Measurements from ENCODE around the gene CSNK1E.
"Not testable (repeated sequence)": the region's sequence is repeated elsewhere in the genome, so short reads cannot be mapped to it uniquely, and the experiment has no call there.

CSNK1E gene

DNA sequence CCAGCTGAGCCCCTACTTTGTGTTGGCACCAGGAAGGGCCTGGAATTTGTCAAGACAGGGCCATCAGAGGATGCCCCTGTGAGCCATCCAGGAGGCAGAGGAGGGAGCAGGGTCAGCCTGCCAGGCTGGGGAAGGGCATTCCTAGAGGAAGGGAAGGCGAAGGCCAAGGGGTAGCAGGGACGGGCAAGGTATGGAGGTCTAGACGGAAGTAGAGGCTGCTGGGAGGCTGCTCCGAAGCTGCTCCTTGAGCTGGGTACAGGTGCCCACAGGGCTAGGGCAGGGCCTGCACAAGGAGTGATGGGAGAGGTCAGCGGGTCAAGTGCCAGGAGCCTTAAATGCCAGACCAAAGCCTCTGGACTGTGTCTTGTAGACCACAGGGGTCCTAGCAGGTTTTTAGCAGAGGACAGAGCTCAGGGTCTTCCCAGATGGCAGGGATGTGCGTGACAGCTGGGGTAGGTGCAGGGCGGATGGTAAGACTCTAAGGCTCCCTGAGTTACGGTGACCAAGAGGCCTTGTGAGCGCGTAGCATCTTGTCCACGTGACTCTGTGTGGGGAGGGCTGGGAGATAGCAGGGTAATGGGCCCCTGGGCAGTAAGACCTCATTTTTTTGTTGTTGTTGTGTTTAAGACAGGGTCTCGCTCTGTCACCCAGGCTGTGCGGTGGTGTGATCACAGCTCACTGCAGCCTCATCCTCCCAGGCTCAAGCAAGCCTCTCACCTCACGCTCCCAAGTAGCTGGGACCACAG lies 31.7 kb upstream of the CSNK1E start:
- no peak overlapping the region for H3K9ac ChIP-seq (ENCODE audit: low read depth, low read length)
- H3K4me3 ChIP-seq (ENCODE audit: low read depth, low read length), result no peak overlapping the region
- H3K4me1 ChIP-seq (ENCODE audit: control insufficient read depth, insufficient read depth, low read length), result peaks cover 6% of the 10 kb centered on the region
- H3K9me3 ChIP-seq (ENCODE audit: control insufficient read depth, insufficient read depth, low read length), result no peaks in the 10 kb centered on the region
- H3K36me3 ChIP-seq (ENCODE audit: control insufficient read depth, insufficient read depth, low read length), result no peaks in the 10 kb centered on the region
- no peak overlapping the region for H3K27ac ChIP-seq (ENCODE audit: low read depth, low read length)
- H3K27me3 ChIP-seq (ENCODE audit: control insufficient read depth, insufficient read depth, low read length), result no peaks in the 10 kb centered on the region

DNA sequence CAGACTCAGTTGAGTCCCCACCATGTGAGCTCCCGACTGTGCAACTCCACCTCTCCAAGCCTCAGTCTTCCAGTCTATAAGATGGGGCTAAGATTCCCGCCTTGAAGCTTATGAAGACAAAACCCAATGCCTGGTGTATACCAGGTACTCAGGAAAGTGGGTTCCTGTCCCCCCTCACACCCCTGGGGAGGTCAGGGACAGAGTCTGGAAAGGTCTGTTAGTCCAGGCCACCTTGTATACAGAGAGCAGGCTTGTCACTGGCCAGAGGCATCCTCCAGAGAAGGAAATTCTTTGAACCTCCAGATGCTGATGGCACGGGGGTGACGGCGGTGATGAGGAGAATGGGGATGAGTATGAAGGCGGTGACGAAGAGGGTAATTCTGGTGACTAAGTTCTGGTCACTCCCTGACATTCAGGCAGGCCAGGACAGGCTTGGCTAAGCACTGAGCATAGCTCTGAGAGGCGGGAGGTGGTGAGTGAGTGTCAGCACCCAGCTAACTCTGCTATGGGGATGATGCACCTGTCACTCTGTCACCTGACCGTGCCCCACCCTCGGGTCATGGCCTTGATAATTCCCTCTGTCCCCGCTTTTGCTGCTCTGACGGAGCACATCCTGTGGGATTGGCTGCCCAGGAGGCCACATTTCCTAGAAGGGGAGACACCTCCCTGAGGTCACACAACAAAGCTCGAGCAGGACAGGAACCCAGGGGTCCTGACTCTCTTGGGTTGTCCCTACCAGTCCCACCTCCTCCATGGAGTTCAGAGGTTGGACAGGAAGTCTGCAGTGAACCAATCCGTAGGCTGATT lies 30.9 kb upstream of the CSNK1E start:
- Histone ChIP-seq H3K4me1 (ENCODE audit: control insufficient read depth, insufficient read depth, low read length) (peaks cover 6% of the 10 kb centered on the region), H3K4me3 (ENCODE audit: low read depth, low read length) (no peak overlapping the region), H3K9me3 (ENCODE audit: control insufficient read depth, insufficient read depth, low read length) (no peaks in the 10 kb centered on the region), H3K36me3 (ENCODE audit: control insufficient read depth, insufficient read depth, low read length) (no peaks in the 10 kb centered on the region), H3K27me3 (ENCODE audit: control insufficient read depth, insufficient read depth, low read length) (no peaks in the 10 kb centered on the region), H3K9ac (ENCODE audit: low read depth, low read length) (no peak overlapping the region), H3K27ac (ENCODE audit: low read depth, low read length) (no peak overlapping the region)

DNA sequence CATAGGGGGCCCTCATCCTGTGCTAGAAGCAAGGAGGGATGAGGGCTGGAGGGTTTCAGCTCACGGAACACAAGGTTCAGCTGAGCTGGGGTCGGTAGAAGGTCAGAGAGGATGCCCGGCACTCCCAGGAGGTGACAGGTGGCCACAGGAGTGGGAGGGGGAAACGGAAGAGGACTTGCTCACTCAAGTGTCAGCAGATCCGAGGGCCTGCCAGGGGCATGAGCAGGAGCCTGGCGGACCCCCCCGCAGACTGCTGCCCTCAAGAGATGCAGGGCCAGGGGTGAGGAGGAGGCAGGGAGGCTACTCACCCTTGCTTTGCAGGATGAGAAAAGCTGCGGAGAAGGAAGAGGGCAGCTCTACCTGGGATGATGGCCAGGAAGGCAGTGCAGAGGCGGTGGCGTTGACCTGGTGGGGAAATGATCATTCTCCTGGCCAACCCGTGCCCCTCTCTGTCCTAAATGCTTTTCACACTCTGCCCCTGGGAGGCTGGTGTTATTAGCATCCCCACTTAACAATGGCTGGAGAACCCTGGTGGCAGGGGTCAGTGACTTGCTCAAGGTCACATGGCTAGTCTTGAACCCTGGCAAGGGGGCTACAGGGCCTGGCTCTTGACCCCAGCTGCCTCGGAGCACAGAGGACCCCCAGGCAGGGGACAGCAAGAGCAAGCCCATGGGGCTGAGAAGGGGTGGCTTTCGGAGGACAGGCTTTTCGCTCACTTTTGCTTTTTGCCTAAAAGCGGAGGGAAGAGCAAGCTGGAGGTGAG lies 30.1 kb upstream of the CSNK1E start:
- H3K4me1 ChIP-seq (ENCODE audit: control insufficient read depth, insufficient read depth, low read length), result peaks cover 6% of the 10 kb centered on the region
- H3K36me3 ChIP-seq (ENCODE audit: control insufficient read depth, insufficient read depth, low read length), result no peaks in the 10 kb centered on the region
- no peak overlapping the region for H3K27ac ChIP-seq (ENCODE audit: low read depth, low read length)
- no peak overlapping the region for H3K4me3 ChIP-seq (ENCODE audit: low read depth, low read length)
- H3K9me3 ChIP-seq (ENCODE audit: control insufficient read depth, insufficient read depth, low read length), result no peaks in the 10 kb centered on the region
- no peaks in the 10 kb centered on the region for H3K27me3 ChIP-seq (ENCODE audit: control insufficient read depth, insufficient read depth, low read length)
- H3K9ac ChIP-seq (ENCODE audit: low read depth, low read length), result no peak overlapping the region

DNA sequence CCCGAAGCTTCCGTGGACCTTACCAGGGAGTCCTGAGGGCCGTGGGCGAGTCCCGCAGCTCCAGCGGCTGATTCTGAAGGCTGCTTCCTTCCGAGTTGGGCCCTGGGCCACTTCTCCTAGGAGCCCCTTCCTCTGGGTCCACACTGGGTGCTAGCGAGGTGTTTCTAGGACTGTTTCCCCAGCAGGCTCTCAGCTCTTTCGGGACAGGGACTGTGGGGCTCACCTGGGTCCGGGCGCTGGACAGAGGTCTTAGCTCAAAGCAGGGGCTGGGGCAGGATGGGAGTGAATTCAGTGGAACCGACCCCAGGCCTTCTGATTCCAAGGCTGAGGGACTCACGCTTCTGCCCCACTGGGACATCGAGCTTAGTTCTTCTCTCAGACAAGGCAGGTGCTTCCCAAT lies 29.3 kb upstream of the CSNK1E start:
- Histone ChIP-seq H3K9me3 (ENCODE audit: control insufficient read depth, insufficient read depth, low read length) (no peaks in the 10 kb centered on the region), H3K9ac (ENCODE audit: low read depth, low read length) (no peak overlapping the region), H3K36me3 (ENCODE audit: control insufficient read depth, insufficient read depth, low read length) (no peaks in the 10 kb centered on the region), H3K27ac (ENCODE audit: low read depth, low read length) (no peak overlapping the region), H3K27me3 (ENCODE audit: control insufficient read depth, insufficient read depth, low read length) (no peaks in the 10 kb centered on the region), H3K4me1 (ENCODE audit: control insufficient read depth, insufficient read depth, low read length) (peaks cover 6% of the 10 kb centered on the region), H3K4me3 (ENCODE audit: low read depth, low read length) (no peak overlapping the region)

DNA sequence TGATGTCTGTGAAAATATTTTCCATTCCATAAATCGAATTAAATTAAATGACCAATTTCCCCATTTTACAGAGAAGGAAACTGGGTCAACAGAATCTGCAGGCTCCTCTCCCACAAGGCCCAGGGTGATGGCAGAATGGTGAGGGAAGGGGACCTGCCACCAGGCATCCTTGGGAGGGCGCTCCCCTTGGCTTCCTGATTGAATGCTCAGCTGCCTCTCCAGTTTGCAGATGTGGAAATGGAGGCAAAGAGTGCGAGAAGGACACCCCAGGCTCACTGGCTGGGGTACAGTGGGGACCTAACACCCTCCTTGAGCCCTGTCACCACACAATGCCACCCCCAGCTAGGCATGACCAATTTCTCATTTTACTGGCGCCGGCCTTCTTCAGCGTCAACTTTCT lies 28.5 kb upstream of the CSNK1E start:
- Histone ChIP-seq H3K4me1 (ENCODE audit: control insufficient read depth, insufficient read depth, low read length) (peaks cover 5% of the 10 kb centered on the region; the same call in 1 of the 2 replicates), H3K9me3 (ENCODE audit: control insufficient read depth, insufficient read depth, low read length) (no peaks in the 10 kb centered on the region), H3K27ac (ENCODE audit: low read depth, low read length) (no peak overlapping the region), H3K27me3 (ENCODE audit: control insufficient read depth, insufficient read depth, low read length) (no peaks in the 10 kb centered on the region), H3K36me3 (ENCODE audit: control insufficient read depth, insufficient read depth, low read length) (no peaks in the 10 kb centered on the region), H3K9ac (ENCODE audit: low read depth, low read length) (no peak overlapping the region), H3K4me3 (ENCODE audit: low read depth, low read length) (no peak overlapping the region)

DNA sequence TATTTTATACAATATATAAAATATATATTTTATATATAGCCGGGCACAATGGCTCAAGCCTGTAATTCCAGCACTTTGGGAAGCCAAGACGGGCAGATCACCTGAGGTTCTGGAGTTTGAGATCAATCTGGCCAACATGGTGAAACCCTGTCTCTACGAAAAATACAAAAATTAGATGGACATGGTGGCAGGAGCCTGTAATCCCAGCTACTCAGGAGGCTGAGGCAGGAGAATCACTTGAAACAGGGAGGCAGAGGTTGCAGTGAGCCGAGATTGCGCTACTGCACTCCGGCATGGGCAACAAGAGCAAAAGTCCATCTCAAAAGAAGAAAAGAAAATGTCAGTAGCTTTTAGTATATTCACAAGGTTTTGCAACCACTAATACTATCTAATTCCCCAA lies 22.7 kb upstream of the CSNK1E start:
- H3K9ac ChIP-seq (ENCODE audit: low read depth, low read length); H3K9me3 ChIP-seq (ENCODE audit: control insufficient read depth, insufficient read depth, low read length); H3K27me3 ChIP-seq (ENCODE audit: control insufficient read depth, insufficient read depth, low read length); H3K27ac ChIP-seq (ENCODE audit: low read depth, low read length); H3K36me3 ChIP-seq (ENCODE audit: control insufficient read depth, insufficient read depth, low read length); H3K4me3 ChIP-seq (ENCODE audit: low read depth, low read length): not testable (repeated sequence)
- peaks cover 19% of the 10 kb centered on the region; the same call in 1 of the 2 replicates for H3K4me1 ChIP-seq (ENCODE audit: control insufficient read depth, insufficient read depth, low read length)

DNA sequence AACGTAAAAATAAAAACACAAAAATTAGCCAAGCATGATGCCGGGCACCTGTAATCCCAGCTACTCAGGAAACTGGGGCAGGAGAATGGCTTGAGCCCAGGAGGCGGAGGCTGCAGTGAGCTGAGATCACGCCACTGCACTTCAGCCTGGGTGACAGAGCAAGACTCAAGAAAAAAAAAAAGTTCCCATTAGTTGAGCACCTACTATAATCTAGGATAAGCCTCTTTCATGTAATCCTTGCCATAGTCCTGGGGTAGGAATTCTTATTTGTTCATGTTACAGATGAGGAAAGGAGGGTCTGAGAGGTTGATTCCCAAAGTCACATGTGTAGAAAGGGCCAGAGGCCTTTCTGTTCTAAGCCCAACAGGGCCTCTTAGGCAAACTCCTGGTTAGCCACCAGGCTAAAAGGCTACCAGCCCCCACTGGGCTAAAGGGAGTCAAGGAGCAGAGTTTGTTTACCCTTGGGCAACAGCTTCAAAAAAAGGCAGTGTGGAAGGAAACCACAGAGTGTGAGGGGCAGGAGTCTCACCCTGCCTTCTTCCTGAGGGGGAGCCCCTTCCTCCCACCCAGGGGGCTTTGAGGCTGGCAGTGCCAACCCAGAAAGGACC lies 21.6 kb upstream of the CSNK1E start:
- Histone ChIP-seq H3K36me3 (ENCODE audit: control insufficient read depth, insufficient read depth, low read length) (no peaks in the 10 kb centered on the region), H3K27ac (ENCODE audit: low read depth, low read length) (peak overlapping the region; percentile 42), H3K9me3 (ENCODE audit: control insufficient read depth, insufficient read depth, low read length) (no peaks in the 10 kb centered on the region), H3K27me3 (ENCODE audit: control insufficient read depth, insufficient read depth, low read length) (no peaks in the 10 kb centered on the region), H3K4me3 (ENCODE audit: low read depth, low read length) (no peak overlapping the region), H3K4me1 (ENCODE audit: control insufficient read depth, insufficient read depth, low read length) (peaks cover 27% of the 10 kb centered on the region), H3K9ac (ENCODE audit: low read depth, low read length) (no peak overlapping the region)

DNA sequence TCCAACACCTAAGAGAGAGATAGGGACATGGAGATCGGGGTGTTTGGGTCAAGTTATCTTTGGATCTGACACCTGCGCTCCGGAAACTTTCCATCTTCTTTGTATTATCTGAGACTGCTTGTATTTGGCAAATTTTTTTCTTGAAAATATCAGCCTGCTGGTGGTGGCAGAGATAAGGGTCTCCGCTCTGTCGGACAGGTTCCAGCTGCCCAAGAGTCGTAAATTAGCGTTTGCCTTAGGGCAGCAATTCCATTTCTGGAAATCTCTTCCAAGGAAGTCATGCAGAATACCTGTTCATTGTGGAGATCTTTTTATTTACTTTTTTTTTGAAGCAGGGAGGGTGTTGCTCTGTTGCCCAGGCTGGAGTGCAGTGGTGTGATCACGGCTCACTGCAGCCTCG lies 19.5 kb upstream of the CSNK1E start:
- Histone ChIP-seq H3K9me3 (ENCODE audit: control insufficient read depth, insufficient read depth, low read length) (no peaks in the 10 kb centered on the region), H3K36me3 (ENCODE audit: control insufficient read depth, insufficient read depth, low read length) (no peaks in the 10 kb centered on the region), H3K9ac (ENCODE audit: low read depth, low read length) (no peak overlapping the region), H3K27me3 (ENCODE audit: control insufficient read depth, insufficient read depth, low read length) (no peaks in the 10 kb centered on the region), H3K4me1 (ENCODE audit: control insufficient read depth, insufficient read depth, low read length) (peaks cover 30% of the 10 kb centered on the region), H3K4me3 (ENCODE audit: low read depth, low read length) (peak overlapping the region; percentile 69), H3K27ac (ENCODE audit: low read depth, low read length) (peak overlapping the region; percentile 55)

DNA sequence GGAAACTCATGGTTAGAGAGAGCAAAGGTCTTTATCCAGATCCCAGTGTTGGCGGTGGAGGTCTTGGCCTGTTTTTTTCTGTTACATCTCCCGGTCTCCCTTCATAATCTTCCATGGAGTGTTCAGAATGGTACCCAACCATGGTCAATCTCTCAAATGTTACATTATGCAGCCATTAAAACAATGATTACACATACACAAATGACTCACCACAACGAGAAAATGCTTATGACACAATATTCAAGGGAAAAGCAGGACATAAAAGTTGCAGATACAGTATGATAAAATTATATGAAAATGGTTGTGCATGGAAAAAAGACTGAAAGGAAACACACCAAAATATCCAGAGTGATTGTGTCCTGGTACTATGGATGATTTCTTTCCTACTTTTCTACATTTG lies 17.8 kb upstream of the CSNK1E start:
- Histone ChIP-seq H3K27ac (ENCODE audit: low read depth, low read length) (no peak overlapping the region), H3K4me3 (ENCODE audit: low read depth, low read length) (peak overlapping the region; percentile 72; the same call in 1 of the 2 replicates), H3K27me3 (ENCODE audit: control insufficient read depth, insufficient read depth, low read length) (no peaks in the 10 kb centered on the region)

DNA sequence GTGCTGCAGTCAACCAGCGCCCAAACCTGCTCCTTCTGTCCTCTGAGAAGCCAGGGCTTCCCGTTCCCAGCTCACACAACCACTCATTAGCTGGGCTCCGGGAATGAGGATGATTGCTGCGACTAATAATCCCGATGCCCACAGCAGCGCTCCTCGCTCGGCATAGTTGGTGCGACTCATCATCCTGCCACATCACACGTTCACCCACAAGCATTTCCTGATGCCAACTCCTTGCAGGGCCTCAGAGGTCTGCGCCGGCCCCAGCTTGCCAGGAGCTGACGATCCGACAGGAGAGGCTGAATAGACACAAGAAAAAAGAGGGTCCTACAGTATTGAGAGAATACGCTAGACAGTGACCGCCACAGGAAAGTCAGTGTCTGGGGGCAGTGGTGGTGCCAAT lies 10.6 kb upstream of the CSNK1E start:
- no peak overlapping the region for H3K27ac ChIP-seq (ENCODE audit: low read depth, low read length)
- H3K9me3 ChIP-seq (ENCODE audit: control insufficient read depth, insufficient read depth, low read length), result no peaks in the 10 kb centered on the region
- 0 out of 2 replicates have a peak, but pooled peaks cover 8% of the 10 kb centered on the region for H3K36me3 ChIP-seq (ENCODE audit: control insufficient read depth, insufficient read depth, low read length)
- no peak overlapping the region for H3K4me3 ChIP-seq (ENCODE audit: low read depth, low read length)
- peaks cover 22% of the 10 kb centered on the region for H3K4me1 ChIP-seq (ENCODE audit: control insufficient read depth, insufficient read depth, low read length)
- no peaks in the 10 kb centered on the region for H3K27me3 ChIP-seq (ENCODE audit: control insufficient read depth, insufficient read depth, low read length)
- H3K9ac ChIP-seq (ENCODE audit: low read depth, low read length), result no peak overlapping the region

More for the DNA sequence above, 17.8 kb upstream of the CSNK1E start:
- H3K9me3 ChIP-seq (ENCODE audit: control insufficient read depth, insufficient read depth, low read length), result no peaks in the 10 kb centered on the region
- no peak overlapping the region for H3K9ac ChIP-seq (ENCODE audit: low read depth, low read length)
- H3K4me1 ChIP-seq (ENCODE audit: control insufficient read depth, insufficient read depth, low read length), result peaks cover 30% of the 10 kb centered on the region
- H3K36me3 ChIP-seq (ENCODE audit: control insufficient read depth, insufficient read depth, low read length), result no peaks in the 10 kb centered on the region

Measured in HUES48 (cell line).